Mucosa of rectum (tissue), 2 donors: ENCODE measurements around the gene PLCB3.

ENCODE experiments used
- H3K27ac ChIP-seq, 2 donors: one replicate each; pipeline ENCODE4 v1.7.0; 2013; ENCODE audit warnings: inconsistent platforms in 2 of 2, low read depth in 2 of 2, low read length in 2 of 2
- H3K27me3 ChIP-seq, 2 donors: one replicate each; pipeline ENCODE4 v1.7.0; 2013; ENCODE audit warnings: low read length in 2 of 2; ENCODE audit not compliant: control insufficient read depth in 2 of 2, insufficient read depth in 2 of 2
- H3K36me3 ChIP-seq, 2 donors: one replicate each; pipeline ENCODE4 v1.7.0; 2013; ENCODE audit warnings: low read length in 2 of 2; ENCODE audit not compliant: control insufficient read depth in 2 of 2, insufficient read depth in 2 of 2
- H3K4me1 ChIP-seq, 2 donors: one replicate each; pipeline ENCODE4 v1.7.0; 2013; ENCODE audit warnings: low read length in 2 of 2, mild to moderate bottlenecking in 1 of 2; ENCODE audit not compliant: control insufficient read depth in 2 of 2, insufficient read depth in 2 of 2
- H3K4me3 ChIP-seq, 2 donors: one replicate each; pipeline ENCODE4 v1.7.0; 2013; ENCODE audit warnings: low read length in 2 of 2
- H3K9ac ChIP-seq, 2 donors: one replicate each; pipeline ENCODE4 v1.7.0; 2013; ENCODE audit warnings: low read length in 2 of 2, low read depth in 1 of 2, mild to moderate bottlenecking in 1 of 2
- H3K9me3 ChIP-seq, 2 donors: one replicate each; pipeline ENCODE4 v1.7.0; 2013; ENCODE audit warnings: low read length in 2 of 2; ENCODE audit not compliant: control insufficient read depth in 2 of 2
- donor health status: healthy.
- donor health status: Normal muscosa, but diverticular disease.

PLCB3 gene

DNA sequence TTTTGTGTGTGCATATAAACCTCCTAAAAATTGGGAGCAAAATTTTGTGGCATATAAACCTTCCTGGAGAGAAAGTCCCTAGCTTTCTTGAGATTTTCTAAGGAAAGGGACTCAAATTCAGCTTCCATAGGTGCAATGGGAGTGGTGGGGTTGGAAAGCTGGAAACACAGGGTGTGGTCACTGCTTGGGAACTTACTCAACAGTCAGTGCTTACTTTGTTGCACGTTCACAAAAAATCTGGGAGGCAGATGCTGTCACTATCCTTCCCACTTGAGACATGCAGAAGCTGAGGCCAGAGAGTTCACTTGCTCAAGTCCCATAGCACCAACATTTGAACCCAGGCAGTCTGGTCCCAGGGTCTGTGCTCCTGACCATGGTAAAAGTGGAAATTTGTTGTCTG is 44.9 kb downstream of the PLCB3 start:
- Histone ChIP-seq H3K27ac (no peak overlapping the region), H3K4me3 (no peak overlapping the region), H3K9ac (no peak overlapping the region), H3K27me3 (peaks cover 59 to 76% of the 10 kb centered on the region in 2 donors), H3K36me3 (no peaks in the 10 kb centered on the region), H3K9me3 (no peaks in the 10 kb centered on the region), H3K4me1 (peaks cover 17 to 27% of the 10 kb centered on the region in 2 donors)

- peaks cover 17 to 23% of the 10 kb centered on the region in 2 donors for H3K4me1 ChIP-seq
- H3K27me3 ChIP-seq = peaks cover 57 to 71% of the 10 kb centered on the region in 2 donors
- no peaks in the 10 kb centered on the region for H3K36me3 ChIP-seq
Observed at GRCh38 chr11:64296830-64297698, 45.7 kb downstream of the PLCB3 start.

DNA sequence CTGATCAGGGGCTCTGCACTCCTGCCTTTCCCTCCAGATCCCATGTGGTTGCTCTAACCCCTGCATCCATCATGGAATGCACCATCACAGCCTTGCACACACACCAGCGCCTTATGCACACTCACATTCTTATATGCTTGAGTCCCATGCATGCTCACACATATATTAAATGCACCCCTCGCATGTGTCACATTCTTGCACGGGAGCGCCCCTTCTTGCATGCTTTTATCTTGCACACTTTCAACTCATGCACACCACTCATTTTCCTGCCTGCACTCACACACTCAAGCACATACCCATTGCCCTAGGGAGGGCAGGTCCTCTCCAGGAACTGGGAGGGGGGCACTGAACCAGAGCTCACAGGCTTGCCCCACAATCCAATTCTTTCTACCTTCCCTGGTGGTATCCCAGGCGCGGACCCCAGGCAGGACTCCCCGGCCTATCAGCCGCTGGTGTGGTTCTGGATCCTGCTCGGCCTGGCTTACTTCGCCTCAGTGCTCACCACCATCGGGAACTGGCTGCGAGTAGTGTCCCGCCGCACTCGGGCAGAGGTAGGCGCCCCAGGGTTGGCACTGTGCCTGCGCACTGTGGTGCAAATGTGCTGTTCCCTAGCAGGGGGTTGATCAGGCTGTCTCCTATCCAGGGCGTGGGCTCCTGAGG is 46.5 kb downstream of the PLCB3 start:
- Histone ChIP-seq H3K27ac (no peak overlapping the region), H3K36me3 (no peaks in the 10 kb centered on the region), H3K4me1 (peaks cover 13 to 19% of the 10 kb centered on the region in 2 donors), H3K27me3 (peaks cover 52 to 65% of the 10 kb centered on the region in 2 donors), H3K9me3 (no peaks in the 10 kb centered on the region), H3K4me3 (no peak overlapping the region), H3K9ac (no peak overlapping the region)

More at GRCh38 chr11:64296830-64297698, 45.7 kb downstream of the PLCB3 start:
- H3K9ac ChIP-seq = no peak overlapping the region
- H3K4me3 ChIP-seq = no peak overlapping the region
- H3K9me3 ChIP-seq = no peaks in the 10 kb centered on the region
- H3K27ac ChIP-seq = no peak overlapping the region

DNA sequence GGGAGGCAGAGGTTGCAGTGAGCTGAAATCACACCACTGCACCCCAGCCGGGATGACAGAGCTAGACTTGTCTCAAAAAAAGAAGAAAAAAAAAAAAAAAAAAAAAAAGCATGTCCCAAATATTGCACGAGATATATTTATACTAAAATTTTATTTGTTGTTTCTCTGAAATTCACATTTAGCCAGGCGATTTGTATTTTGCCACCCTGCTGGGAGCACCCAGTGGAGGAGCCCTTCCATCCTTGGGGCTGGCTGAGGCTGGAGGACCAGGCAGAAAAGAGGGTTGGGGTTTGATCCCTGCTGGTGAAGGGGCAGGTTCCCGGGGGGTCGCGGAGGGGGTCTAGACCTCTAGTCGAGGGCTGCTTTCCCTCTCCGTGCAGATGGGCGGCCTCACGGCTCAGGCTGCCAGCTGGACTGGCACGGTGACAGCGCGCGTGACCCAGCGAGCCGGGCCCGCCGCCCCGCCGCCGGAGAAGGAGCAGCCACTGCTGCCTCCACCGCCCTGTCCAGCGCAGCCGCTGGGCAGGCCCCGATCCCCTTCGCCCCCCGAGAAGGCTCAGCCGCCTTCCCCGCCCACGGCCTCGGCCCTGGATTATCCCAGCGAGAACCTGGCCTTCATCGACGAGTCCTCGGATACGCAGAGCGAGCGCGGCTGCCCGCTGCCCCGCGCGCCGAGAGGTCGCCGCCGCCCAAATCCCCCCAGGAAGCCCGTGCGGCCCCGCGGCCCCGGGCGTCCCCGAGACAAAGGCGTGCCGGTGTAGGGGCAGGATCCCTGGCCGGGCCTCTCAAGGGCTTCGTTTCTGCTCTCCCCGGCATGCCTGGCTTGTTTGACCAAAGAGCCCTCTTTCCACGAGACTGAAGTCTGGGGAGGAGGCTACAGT is 47.9 kb downstream of the PLCB3 start:
- peaks cover 43 to 56% of the 10 kb centered on the region in 2 donors for H3K27me3 ChIP-seq
- H3K9me3 ChIP-seq = no peaks in the 10 kb centered on the region
- H3K4me1 ChIP-seq = peaks cover 19 to 24% of the 10 kb centered on the region in 2 donors
- H3K9ac ChIP-seq = peak overlapping the region in 1 of 2 donors; percentile 33
- peak overlapping the region; percentile 20 to 35 for H3K4me3 ChIP-seq
- H3K36me3 ChIP-seq = no peaks in the 10 kb centered on the region
- no peak overlapping the region for H3K27ac ChIP-seq

- H3K36me3 ChIP-seq = no peaks in the 10 kb centered on the region
- peak within 1 kb of the TSS; percentile 35 to 63 for H3K4me3 ChIP-seq
- no peak within 1 kb of the TSS for H3K27ac ChIP-seq
- peaks cover 20 to 28% of the 10 kb centered on the region in 2 donors for H3K4me1 ChIP-seq
- peak within 1 kb of the TSS in 1 of 2 donors; percentile 33 for H3K9ac ChIP-seq
- no peaks in the 10 kb centered on the region for H3K9me3 ChIP-seq
- peaks cover 41 to 53% of the 10 kb centered on the region in 2 donors for H3K27me3 ChIP-seq
Observed at GRCh38 chr11:64299847-64300648, 48.7 kb downstream of the PLCB3 start, which contains the start of gene CATSPERZ. TSS of gene CATSPERZ (plus strand) at chr11:64300358. CDS start at chr11:64300411, 53 bp downstream.

DNA sequence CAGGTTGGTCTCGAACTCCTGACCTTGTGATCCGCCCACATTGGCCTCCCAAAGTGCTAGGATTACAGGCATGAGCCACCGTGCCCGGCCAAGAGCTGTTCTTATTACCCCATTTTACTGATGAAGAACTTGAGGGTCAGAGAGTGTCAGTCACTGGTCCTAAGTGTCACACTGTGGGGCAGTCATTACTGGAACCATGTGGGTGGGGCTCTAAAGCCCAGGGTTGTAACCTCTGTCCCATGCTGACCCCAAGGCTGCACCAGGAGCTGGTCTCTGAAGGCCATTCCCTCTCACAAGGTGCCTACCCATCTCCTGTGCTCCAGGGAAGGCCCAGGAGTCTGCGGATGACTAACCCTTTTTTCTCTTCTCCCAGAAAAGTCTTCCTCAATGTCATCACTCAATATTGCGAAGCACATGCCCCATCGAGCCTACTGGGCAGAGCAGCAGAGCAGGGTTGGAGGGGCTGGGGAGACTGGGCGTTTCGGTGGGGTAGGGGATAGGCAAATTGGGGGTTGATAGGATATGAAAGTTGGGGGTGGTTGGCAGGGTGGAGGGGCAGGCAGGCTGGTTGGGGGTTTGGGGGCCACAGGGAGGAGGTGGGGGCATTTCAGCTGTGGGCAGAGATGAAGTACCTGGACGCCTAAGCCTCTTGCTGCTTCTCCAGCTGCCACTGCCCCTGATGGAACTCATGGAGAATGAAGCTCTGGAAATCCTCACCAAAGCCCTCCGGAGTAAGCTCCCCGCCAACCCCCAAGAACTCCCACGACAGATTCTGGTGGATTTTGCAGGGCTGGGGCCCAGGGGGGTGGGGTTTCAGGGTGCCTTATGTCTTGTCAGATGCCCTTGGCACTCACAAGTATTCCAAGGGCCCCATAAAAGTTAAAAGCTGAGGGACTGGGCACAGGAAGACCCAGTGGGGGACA is 52.0 kb downstream of the PLCB3 start:
- peaks cover 0 to 6% of the 10 kb centered on the region in 2 donors for H3K36me3 ChIP-seq
- peaks cover 10 to 22% of the 10 kb centered on the region in 2 donors for H3K27me3 ChIP-seq
- H3K9me3 ChIP-seq = no peaks in the 10 kb centered on the region
- peak overlapping the region in 1 of 2 donors; percentile 89 for H3K9ac ChIP-seq
- peaks cover 33 to 42% of the 10 kb centered on the region in 2 donors for H3K4me1 ChIP-seq
- H3K4me3 ChIP-seq = peak overlapping the region; percentile 73 to 84
- H3K27ac ChIP-seq = peak overlapping the region; percentile 99 to 100

- Histone ChIP-seq H3K9me3 (no peaks in the 10 kb centered on the region), H3K27me3 (peaks cover 8 to 16% of the 10 kb centered on the region in 2 donors), H3K9ac (peak overlapping the region; percentile 89 to 90), H3K36me3 (peaks cover 0 to 6% of the 10 kb centered on the region in 2 donors), H3K4me1 (peaks cover 33 to 42% of the 10 kb centered on the region in 2 donors), H3K4me3 (peak overlapping the region; percentile 73 to 84), H3K27ac (peak overlapping the region; percentile 99 to 100)
Observed at GRCh38 chr11:64304032-64304315, 52.6 kb downstream of the PLCB3 start.

GRCh38 chr11:64304316-64305072 is 53.2 kb downstream of the PLCB3 start:
- H3K9ac ChIP-seq = peak overlapping the region; percentile 89 to 90
- H3K4me1 ChIP-seq = peaks cover 33 to 38% of the 10 kb centered on the region in 2 donors
- no peaks in the 10 kb centered on the region for H3K9me3 ChIP-seq
- H3K4me3 ChIP-seq = peak overlapping the region; percentile 73 to 84
- H3K27ac ChIP-seq = peak overlapping the region; percentile 99 to 100
- peaks cover 8 to 11% of the 10 kb centered on the region in 2 donors for H3K27me3 ChIP-seq
- peaks cover 0 to 6% of the 10 kb centered on the region in 2 donors for H3K36me3 ChIP-seq
